ENCODE results near the gene METRNL.
"Not testable (repeated sequence)": the region's sequence is repeated elsewhere in the genome, so short reads cannot be mapped to it uniquely, and the experiment has no call there.

Gene METRNL

GRCh38 chr17:83136156-83136555 lies 56.7 kb downstream of the METRNL start:
- H3K4me2 ChIP-seq (ENCODE audit: low read length), result no peak overlapping the region
- no peaks in the 10 kb centered on the region for H4K20me1 ChIP-seq (ENCODE audit: insufficient read depth, low read length)
- TF ChIP-seq CTCF (IDR thresholded peaks at IDR 0.05; ENCODE audit: low read depth, low read length) (no peak), EZH2phosphoT487 (IDR thresholded peaks at IDR 0.05; ENCODE audit: low read depth) (no peak)
- H3K36me3 ChIP-seq (replicated peaks; ENCODE audit: low read depth, low read length), result no peaks in the 10 kb centered on the region
- no peak overlapping the region for H3K9ac ChIP-seq (ENCODE audit: low read length)
- no peak overlapping the region for H3K27ac ChIP-seq (ENCODE audit: low read length)
- H3K4me3 ChIP-seq (ENCODE audit: low read length), result no peak overlapping the region
- no peaks in the 10 kb centered on the region for H3K79me2 ChIP-seq (ENCODE audit: low read length)
- H3K9me3 ChIP-seq (ENCODE audit: insufficient read depth, low read length), result no peaks in the 10 kb centered on the region
- no peak overlapping the region for H2AFZ ChIP-seq (ENCODE audit: low read depth, low read length)
- no peaks in the 10 kb centered on the region for H3K4me1 ChIP-seq (ENCODE audit: low read length)
- H3K27me3 ChIP-seq (ENCODE audit: low read depth, low read length), result peaks cover 21% of the 10 kb centered on the region

DNA sequence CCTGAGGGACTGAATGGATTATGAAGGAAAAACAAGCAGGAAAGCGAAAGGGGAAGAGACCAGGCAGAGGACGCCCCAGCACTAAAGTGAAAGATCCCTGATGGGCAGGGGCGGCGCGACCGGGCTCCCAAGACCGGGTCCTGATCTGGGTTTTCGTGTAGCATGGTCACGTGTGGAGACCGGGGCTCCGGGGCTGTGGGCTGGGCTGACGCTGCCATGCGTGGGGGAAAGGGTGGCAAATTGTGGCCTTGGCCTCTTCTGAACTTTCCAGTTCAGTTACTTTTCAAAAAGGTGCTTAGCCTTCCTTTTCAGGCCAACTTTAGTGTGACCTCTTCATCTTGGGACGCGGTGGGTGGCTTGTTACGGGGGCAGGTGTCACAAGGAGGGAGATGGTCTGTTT lies 57.5 kb downstream of the METRNL start:
- H3K27ac ChIP-seq (ENCODE audit: low read length), result no peak overlapping the region

GRCh38 chr17:83137523-83137922 lies 58.1 kb downstream of the METRNL start:
- H2AFZ ChIP-seq (ENCODE audit: low read depth, low read length), result no peak overlapping the region
- no peaks in the 10 kb centered on the region for H4K20me1 ChIP-seq (ENCODE audit: insufficient read depth, low read length)
- H3K4me2 ChIP-seq (ENCODE audit: low read length), result no peak overlapping the region
- H3K4me3 ChIP-seq (ENCODE audit: low read length), result no peak overlapping the region
- H3K79me2 ChIP-seq (ENCODE audit: low read length), result no peaks in the 10 kb centered on the region
- no peak overlapping the region for H3K9ac ChIP-seq (ENCODE audit: low read length)
- no peaks in the 10 kb centered on the region for H3K9me3 ChIP-seq (ENCODE audit: insufficient read depth, low read length)
- TF ChIP-seq EZH2phosphoT487 (IDR thresholded peaks at IDR 0.05; ENCODE audit: low read depth), result no peak
- no peak for TF ChIP-seq CTCF (IDR thresholded peaks at IDR 0.05; ENCODE audit: low read depth, low read length)
- no peaks in the 10 kb centered on the region for H3K4me1 ChIP-seq (ENCODE audit: low read length)
- H3K36me3 ChIP-seq (replicated peaks; ENCODE audit: low read depth, low read length), result no peaks in the 10 kb centered on the region
- H3K27ac ChIP-seq (ENCODE audit: low read length), result no peak overlapping the region
- peaks cover 33% of the 10 kb centered on the region for H3K27me3 ChIP-seq (ENCODE audit: low read depth, low read length)

More for the DNA sequence above, 57.5 kb downstream of the METRNL start:
- Histone ChIP-seq H4K20me1 (ENCODE audit: insufficient read depth, low read length) (no peaks in the 10 kb centered on the region), H3K36me3 (replicated peaks; ENCODE audit: low read depth, low read length) (no peaks in the 10 kb centered on the region), H3K4me2 (ENCODE audit: low read length) (no peak overlapping the region), H2AFZ (ENCODE audit: low read depth, low read length) (no peak overlapping the region), H3K9me3 (ENCODE audit: insufficient read depth, low read length) (no peaks in the 10 kb centered on the region), H3K4me3 (ENCODE audit: low read length) (no peak overlapping the region), H3K79me2 (ENCODE audit: low read length) (no peaks in the 10 kb centered on the region), H3K27me3 (ENCODE audit: low read depth, low read length) (peaks cover 27% of the 10 kb centered on the region), H3K4me1 (ENCODE audit: low read length) (no peaks in the 10 kb centered on the region), H3K9ac (ENCODE audit: low read length) (no peak overlapping the region)
- no peak for TF ChIP-seq CTCF (IDR thresholded peaks at IDR 0.05; ENCODE audit: low read depth, low read length)
- no peak for TF ChIP-seq EZH2phosphoT487 (IDR thresholded peaks at IDR 0.05; ENCODE audit: low read depth)

- Histone ChIP-seq H3K27ac (ENCODE audit: low read length) (no peak overlapping the region), H3K4me2 (ENCODE audit: low read length) (no peak overlapping the region), H3K79me2 (ENCODE audit: low read length) (no peaks in the 10 kb centered on the region), H3K36me3 (replicated peaks; ENCODE audit: low read depth, low read length) (no peaks in the 10 kb centered on the region), H3K4me3 (ENCODE audit: low read length) (no peak overlapping the region), H2AFZ (ENCODE audit: low read depth, low read length) (no peak overlapping the region), H3K27me3 (ENCODE audit: low read depth, low read length) (peaks cover 42% of the 10 kb centered on the region), H3K9ac (ENCODE audit: low read length) (no peak overlapping the region), H3K4me1 (ENCODE audit: low read length) (no peaks in the 10 kb centered on the region), H3K9me3 (ENCODE audit: insufficient read depth, low read length) (no peaks in the 10 kb centered on the region), H4K20me1 (ENCODE audit: insufficient read depth, low read length) (no peaks in the 10 kb centered on the region)
- no peak for TF ChIP-seq EZH2phosphoT487 (IDR thresholded peaks at IDR 0.05; ENCODE audit: low read depth)
- TF ChIP-seq CTCF (IDR thresholded peaks at IDR 0.05; ENCODE audit: low read depth, low read length), result no peak
Measured at GRCh38 chr17:83138820-83139219, 59.4 kb downstream of the METRNL start.

DNA sequence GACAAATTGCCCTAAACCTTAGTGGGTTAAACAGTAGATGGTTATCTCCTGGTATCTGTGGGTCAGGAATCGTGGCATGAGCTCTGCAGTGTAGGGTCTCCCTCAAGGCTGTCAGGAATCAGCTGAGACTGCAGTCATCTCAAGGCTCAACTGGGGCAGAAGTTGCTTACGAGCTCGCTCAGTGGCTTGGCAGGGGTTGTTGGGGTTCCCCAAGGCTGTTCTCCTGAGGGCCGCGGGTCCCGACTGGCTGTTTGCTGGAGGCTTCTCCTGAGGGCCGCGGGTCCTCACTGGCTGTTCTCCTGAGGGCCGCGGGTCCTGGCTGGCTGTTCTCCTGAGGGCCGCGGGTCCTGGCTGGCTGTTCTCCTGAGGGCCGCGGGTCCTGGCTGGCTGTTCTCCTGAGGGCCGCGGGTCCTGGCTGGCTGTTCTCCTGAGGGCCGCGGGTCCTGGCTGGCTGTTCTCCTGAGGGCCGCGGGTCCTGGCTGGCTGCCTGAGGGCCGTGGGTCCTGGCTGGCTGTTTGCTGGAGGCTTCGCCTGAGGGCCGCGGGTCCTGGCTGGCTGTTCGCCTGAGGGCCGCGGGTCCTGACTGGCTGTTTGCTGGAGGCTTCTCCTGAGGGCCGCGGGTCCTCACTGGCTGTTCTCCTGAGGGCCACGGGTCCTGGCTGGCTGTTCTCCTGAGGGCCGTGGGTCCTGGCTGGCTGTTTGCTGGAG lies 60.3 kb downstream of the METRNL start:
- peaks cover 47% of the 10 kb centered on the region for H3K27me3 ChIP-seq (ENCODE audit: low read depth, low read length)
- not testable (repeated sequence) for H4K20me1 ChIP-seq (ENCODE audit: insufficient read depth, low read length); H3K27ac ChIP-seq (ENCODE audit: low read length); H3K36me3 ChIP-seq (replicated peaks; ENCODE audit: low read depth, low read length); H3K4me2 ChIP-seq (ENCODE audit: low read length); H3K4me1 ChIP-seq (ENCODE audit: low read length); H3K4me3 ChIP-seq (ENCODE audit: low read length); H3K9me3 ChIP-seq (ENCODE audit: insufficient read depth, low read length); H2AFZ ChIP-seq (ENCODE audit: low read depth, low read length); H3K79me2 ChIP-seq (ENCODE audit: low read length); H3K9ac ChIP-seq (ENCODE audit: low read length)

- H3K9me3 ChIP-seq (ENCODE audit: insufficient read depth, low read length); H3K27ac ChIP-seq (ENCODE audit: low read length); H3K4me1 ChIP-seq (ENCODE audit: low read length); H3K4me3 ChIP-seq (ENCODE audit: low read length); H3K79me2 ChIP-seq (ENCODE audit: low read length); H2AFZ ChIP-seq (ENCODE audit: low read depth, low read length); H3K36me3 ChIP-seq (replicated peaks; ENCODE audit: low read depth, low read length); H3K9ac ChIP-seq (ENCODE audit: low read length); H4K20me1 ChIP-seq (ENCODE audit: insufficient read depth, low read length); H3K4me2 ChIP-seq (ENCODE audit: low read length): not testable (repeated sequence)
- H3K27me3 ChIP-seq (ENCODE audit: low read depth, low read length), result peaks cover 50% of the 10 kb centered on the region
Measured at GRCh38 chr17:83140249-83140566, 60.8 kb downstream of the METRNL start.
